Bronchial epithelial cell (primary cell): Measurements from ENCODE around the gene VWA8. TPM values are rescaled to one million over a fixed set of nuclear protein-coding genes. Genes with fewer than 3 reads are reported as not detected.
"Not testable (repeated sequence)": the region's sequence is repeated elsewhere in the genome, so short reads cannot be mapped to it uniquely, and the experiment has no call there.

Source experiments
- DNase-seq: peaks from one replicate; pipeline ENCODE4 v3.0.0-alpha.2; 2010; ENCODE audit warnings: low read depth
- FAIRE-seq: peaks from 2 replicates; lab custom pipeline; 2011; peaks lifted over from hg19 to GRCh38; lab: Jason Lieb, UNC
- H3K27me3 ChIP-seq: 2 replicates; pipeline ENCODE4 v1.5.1; 2011; ENCODE audit warnings: low read length; ENCODE audit not compliant: control insufficient read depth, insufficient read depth
- H3K36me3 ChIP-seq: 2 replicates; pipeline ENCODE4 v1.5.1; 2011; ENCODE audit warnings: low read length; ENCODE audit not compliant: control insufficient read depth, insufficient read depth
- H3K4me3 ChIP-seq: 2 replicates; pipeline ENCODE4 v1.5.1; 2011; ENCODE audit warnings: mild to moderate bottlenecking, low read depth, low read length, control low read depth
- total RNA-seq: library from RNA; depleted of rRNA; stranded (reverse); fragments of >200 nt; gene quantifications from 2 replicates; pipeline ENCODE4 v1.2.1, GENCODE V29; 2014
- TF ChIP-seq, protein P1 (sequence below): IDR thresholded peaks from 2 replicates; pipeline ENCODE4 v1.5.1; 2011; ENCODE audit warnings: mild to moderate bottlenecking, moderate library complexity, low read length, control low read depth, inconsistent platforms; ENCODE audit not compliant: insufficient read depth, severe bottlenecking

VWA8 gene
- total RNA-seq, 1 donor from 2014 or later, result 17.1 TPM

DNA sequence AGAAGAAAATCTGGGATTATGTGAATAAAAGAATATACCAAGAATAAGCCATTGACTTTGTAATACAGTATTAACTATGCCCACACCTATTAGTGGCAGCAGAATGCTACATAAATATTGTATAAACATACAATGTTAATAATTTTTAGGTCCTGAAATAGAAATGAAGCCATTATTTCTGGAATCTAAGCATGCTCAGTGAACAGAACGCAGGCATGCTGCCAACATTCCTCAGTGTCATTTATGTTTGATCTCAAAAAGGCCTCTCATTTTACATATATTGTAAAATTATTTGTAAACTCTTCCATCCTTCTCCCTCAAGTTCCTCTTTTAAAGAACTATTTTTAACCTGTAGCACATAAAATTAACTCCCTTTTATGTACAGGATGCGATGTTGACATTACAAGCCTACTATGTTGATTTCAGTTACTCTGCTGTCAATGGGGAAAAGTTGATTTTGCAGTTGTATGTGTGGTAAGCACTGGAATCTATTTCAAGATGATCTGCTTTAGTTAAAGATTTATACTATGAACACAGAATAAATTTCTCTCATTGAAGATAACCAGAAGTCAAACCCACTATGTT is 118.8 kb downstream of the VWA8 start:
- Histone ChIP-seq H3K4me3 (no peak overlapping the region), H3K36me3 (peaks cover 1% of the 10 kb centered on the region), H3K27me3 (no peaks in the 10 kb centered on the region)
- TF ChIP-seq, protein P1, sequence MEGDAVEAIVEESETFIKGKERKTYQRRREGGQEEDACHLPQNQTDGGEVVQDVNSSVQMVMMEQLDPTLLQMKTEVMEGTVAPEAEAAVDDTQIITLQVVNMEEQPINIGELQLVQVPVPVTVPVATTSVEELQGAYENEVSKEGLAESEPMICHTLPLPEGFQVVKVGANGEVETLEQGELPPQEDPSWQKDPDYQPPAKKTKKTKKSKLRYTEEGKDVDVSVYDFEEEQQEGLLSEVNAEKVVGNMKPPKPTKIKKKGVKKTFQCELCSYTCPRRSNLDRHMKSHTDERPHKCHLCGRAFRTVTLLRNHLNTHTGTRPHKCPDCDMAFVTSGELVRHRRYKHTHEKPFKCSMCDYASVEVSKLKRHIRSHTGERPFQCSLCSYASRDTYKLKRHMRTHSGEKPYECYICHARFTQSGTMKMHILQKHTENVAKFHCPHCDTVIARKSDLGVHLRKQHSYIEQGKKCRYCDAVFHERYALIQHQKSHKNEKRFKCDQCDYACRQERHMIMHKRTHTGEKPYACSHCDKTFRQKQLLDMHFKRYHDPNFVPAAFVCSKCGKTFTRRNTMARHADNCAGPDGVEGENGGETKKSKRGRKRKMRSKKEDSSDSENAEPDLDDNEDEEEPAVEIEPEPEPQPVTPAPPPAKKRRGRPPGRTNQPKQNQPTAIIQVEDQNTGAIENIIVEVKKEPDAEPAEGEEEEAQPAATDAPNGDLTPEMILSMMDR, result no peak
- DNase-seq (no peak), FAIRE-seq (no peak)

GRCh38 chr13:41837629-41838028 is 123.3 kb downstream of the VWA8 start:
- peaks cover 2% of the 10 kb centered on the region for H3K36me3 ChIP-seq

GRCh38 chr13:41835871-41836270 is 125.0 kb downstream of the VWA8 start:
- TF ChIP-seq, protein P1, result no peak
- H3K4me3 ChIP-seq, result no peak overlapping the region
- FAIRE-seq (no peak), DNase-seq (no peak)
- H3K27me3 ChIP-seq, result no peaks in the 10 kb centered on the region
- H3K36me3 ChIP-seq, result peaks cover 2% of the 10 kb centered on the region

More at GRCh38 chr13:41837629-41838028, 123.3 kb downstream of the VWA8 start:
- TF ChIP-seq, protein P1, result no peak
- DNase-seq, result no peak
- no peak for FAIRE-seq
- H3K4me3 ChIP-seq, result no peak overlapping the region
- H3K27me3 ChIP-seq, result no peaks in the 10 kb centered on the region

- FAIRE-seq, result not testable (repeated sequence)
These were observed 126.2 kb downstream of the VWA8 start for GRCh38 chr13:41834697-41835096.

GRCh38 chr13:41833831-41834230 is 127.1 kb downstream of the VWA8 start:
- DNase-seq (peak; percentile 22), FAIRE-seq (no peak)
- Histone ChIP-seq H3K27me3 (no peaks in the 10 kb centered on the region), H3K36me3 (peaks cover 1% of the 10 kb centered on the region), H3K4me3 (no peak overlapping the region)
- TF ChIP-seq, protein P1, result no peak

More at GRCh38 chr13:41834697-41835096, 126.2 kb downstream of the VWA8 start:
- H3K36me3 ChIP-seq, H3K27me3 ChIP-seq, H3K4me3 ChIP-seq, DNase-seq: not testable (repeated sequence)

GRCh38 chr13:41833201-41833600 is 127.7 kb downstream of the VWA8 start:
- peak; percentile 44 for DNase-seq
- H3K27me3 ChIP-seq, result no peaks in the 10 kb centered on the region
- no peak overlapping the region for H3K4me3 ChIP-seq
- TF ChIP-seq, protein P1, result no peak
- H3K36me3 ChIP-seq, result peaks cover 1% of the 10 kb centered on the region
- FAIRE-seq, result peak; percentile 64
